Measurements from ENCODE around the gene LTV1. TPM values are rescaled to one million over a fixed set of nuclear protein-coding genes. Genes with fewer than 3 reads are reported as not detected.

Gene LTV1
- total and polyA plus RNA-seq, 9 of the 15 experiments (the other 6 are each of a cell fraction or from before 2014, with no cell fraction given) = 57.9 to 162 (median 119) TPM

GRCh38 chr6:143842902-143843676 is at the start of gene LTV1 (continued):
- 0 out of 2 replicates have a peak, but pooled peaks have one; percentile 36 for TF ChIP-seq HBP1 (CRISPR knock-in tag; IDR thresholded peaks at IDR 0.05)
- TF ChIP-seq ZNF175 (CRISPR knock-in tag; IDR thresholded peaks at IDR 0.05; ENCODE audit: low read depth) = no peak; the same call in 1 of the 2 replicates
- TF ChIP-seq MLX (CRISPR knock-in tag; conservative IDR thresholded peaks at IDR 0.05) = 0 out of 4 replicates have a peak, but pooled peaks of 1 of the 2 experiments have one; percentile 26
- TF ChIP-seq GATAD2A (IDR thresholded peaks at IDR 0.05) = peak; percentile 98
- TF ChIP-seq SP1 (CRISPR knock-in tag; IDR thresholded peaks at IDR 0.05) = peak; percentile 96
- TF ChIP-seq, protein P1, sequence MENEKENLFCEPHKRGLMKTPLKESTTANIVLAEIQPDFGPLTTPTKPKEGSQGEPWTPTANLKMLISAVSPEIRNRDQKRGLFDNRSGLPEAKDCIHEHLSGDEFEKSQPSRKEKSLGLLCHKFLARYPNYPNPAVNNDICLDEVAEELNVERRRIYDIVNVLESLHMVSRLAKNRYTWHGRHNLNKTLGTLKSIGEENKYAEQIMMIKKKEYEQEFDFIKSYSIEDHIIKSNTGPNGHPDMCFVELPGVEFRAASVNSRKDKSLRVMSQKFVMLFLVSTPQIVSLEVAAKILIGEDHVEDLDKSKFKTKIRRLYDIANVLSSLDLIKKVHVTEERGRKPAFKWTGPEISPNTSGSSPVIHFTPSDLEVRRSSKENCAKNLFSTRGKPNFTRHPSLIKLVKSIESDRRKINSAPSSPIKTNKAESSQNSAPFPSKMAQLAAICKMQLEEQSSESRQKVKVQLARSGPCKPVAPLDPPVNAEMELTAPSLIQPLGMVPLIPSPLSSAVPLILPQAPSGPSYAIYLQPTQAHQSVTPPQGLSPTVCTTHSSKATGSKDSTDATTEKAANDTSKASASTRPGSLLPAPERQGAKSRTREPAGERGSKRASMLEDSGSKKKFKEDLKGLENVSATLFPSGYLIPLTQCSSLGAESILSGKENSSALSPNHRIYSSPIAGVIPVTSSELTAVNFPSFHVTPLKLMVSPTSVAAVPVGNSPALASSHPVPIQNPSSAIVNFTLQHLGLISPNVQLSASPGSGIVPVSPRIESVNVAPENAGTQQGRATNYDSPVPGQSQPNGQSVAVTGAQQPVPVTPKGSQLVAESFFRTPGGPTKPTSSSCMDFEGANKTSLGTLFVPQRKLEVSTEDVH (IDR thresholded peaks at IDR 0.05; ENCODE audit: low read depth, partially characterized antibody) = peak; percentile 57
- peak in 1 of 2 experiments; percentile 57 for TF ChIP-seq AFF1 (IDR thresholded peaks at IDR 0.05; ENCODE audit: low read depth in 1 of 2, partially characterized antibody in 2 of 2)
- TF ChIP-seq CBX1 (IDR thresholded peaks at IDR 0.05; ENCODE audit: low read depth) = peak; percentile 95
- peak; percentile 97 for TF ChIP-seq FOXP1 (CRISPR knock-in tag; IDR thresholded peaks at IDR 0.05)
- TF ChIP-seq GTF2B (IDR thresholded peaks at IDR 0.05; ENCODE audit: extremely low read depth, insufficient read length) = peak; percentile 43
- no peak for TF ChIP-seq ZNF668 (CRISPR knock-in tag; IDR thresholded peaks at IDR 0.05)
- TF ChIP-seq DIDO1 (tag; IDR thresholded peaks at IDR 0.05; ENCODE audit: low read depth) = peak; percentile 89
- 0 out of 2 replicates have a peak, but pooled peaks have one; percentile 21 for TF ChIP-seq DPF2 (IDR thresholded peaks at IDR 0.05)
- TF ChIP-seq RFX5 (IDR thresholded peaks at IDR 0.05; ENCODE audit: low read depth, low read length) = no peak
- peak; percentile 91 for TF ChIP-seq CC2D1A (IDR thresholded peaks at IDR 0.05)
- peak; percentile 63; the same call in 1 of the 2 replicates for TF ChIP-seq ZNF143 (CRISPR knock-in tag; IDR thresholded peaks at IDR 0.05)
- peak; percentile 14 for TF ChIP-seq BRD9 (IDR thresholded peaks at IDR 0.05; ENCODE audit: low read depth, partially characterized antibody)
- TF ChIP-seq ZC3H4 (CRISPR knock-in tag; IDR thresholded peaks at IDR 0.05; ENCODE audit: borderline replicate concordance) = no peak
